GM12892 (cell line): ENCODE data around the gene PRDM16.

Source experiments
- DNase-seq: peaks from one replicate; pipeline ENCODE4 v3.0.0; 2011; ENCODE audit not compliant: insufficient read length
- FAIRE-seq: peaks from 2 replicates; lab custom pipeline; 2011; peaks lifted over from hg19 to GRCh38; lab: Jason Lieb, UNC
- POLR2A ChIP-seq: IDR thresholded peaks from 2 replicates; pipeline ENCODE4 v1.6.1; 2011; ENCODE audit warnings: low read depth, low read length, control low read depth
- POLR2AphosphoS5 ChIP-seq: IDR thresholded peaks from 2 replicates; pipeline ENCODE4 v1.6.1; 2011; ENCODE audit warnings: low read depth, low read length, control low read depth
- TAF1 ChIP-seq: IDR thresholded peaks from 2 replicates; pipeline ENCODE4 v1.6.1; 2011; ENCODE audit warnings: low read depth, mild to moderate bottlenecking, control low read depth, low read length, borderline replicate concordance

Gene PRDM16

DNA sequence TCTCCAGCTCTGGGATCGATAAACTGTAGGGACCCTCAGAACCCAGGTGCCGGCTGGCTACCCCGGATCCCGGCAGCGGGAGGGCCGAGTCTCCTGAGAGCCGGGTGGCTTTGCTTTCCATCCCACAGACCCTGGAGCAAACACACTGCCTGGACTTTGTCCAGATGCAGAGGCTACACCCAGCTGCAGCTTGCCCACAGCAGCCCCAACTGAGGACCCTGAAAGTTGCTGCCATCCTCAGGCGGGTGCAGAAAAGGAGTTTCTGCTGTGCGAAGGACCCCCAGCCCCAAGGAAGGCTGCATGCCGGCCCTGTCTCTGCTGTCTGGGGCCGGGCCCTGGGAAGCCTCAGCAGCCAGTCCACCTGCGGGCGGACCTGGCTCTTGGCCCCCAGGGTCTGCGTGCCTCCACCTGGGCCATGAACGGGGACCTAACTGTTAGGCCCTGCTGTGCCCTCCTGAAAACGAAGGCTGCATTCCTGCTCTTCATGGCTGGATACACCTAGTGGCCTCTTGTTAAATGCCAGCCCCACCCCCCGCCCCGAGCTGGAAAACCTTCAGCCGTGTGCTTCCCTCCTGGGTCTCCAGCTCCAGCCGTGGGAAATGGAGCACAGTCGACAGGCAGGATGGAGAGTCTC is 287.9 kb downstream of the PRDM16 start:
- no peak for DNase-seq
- no peak for TF ChIP-seq POLR2A
- FAIRE-seq = no peak

DNA sequence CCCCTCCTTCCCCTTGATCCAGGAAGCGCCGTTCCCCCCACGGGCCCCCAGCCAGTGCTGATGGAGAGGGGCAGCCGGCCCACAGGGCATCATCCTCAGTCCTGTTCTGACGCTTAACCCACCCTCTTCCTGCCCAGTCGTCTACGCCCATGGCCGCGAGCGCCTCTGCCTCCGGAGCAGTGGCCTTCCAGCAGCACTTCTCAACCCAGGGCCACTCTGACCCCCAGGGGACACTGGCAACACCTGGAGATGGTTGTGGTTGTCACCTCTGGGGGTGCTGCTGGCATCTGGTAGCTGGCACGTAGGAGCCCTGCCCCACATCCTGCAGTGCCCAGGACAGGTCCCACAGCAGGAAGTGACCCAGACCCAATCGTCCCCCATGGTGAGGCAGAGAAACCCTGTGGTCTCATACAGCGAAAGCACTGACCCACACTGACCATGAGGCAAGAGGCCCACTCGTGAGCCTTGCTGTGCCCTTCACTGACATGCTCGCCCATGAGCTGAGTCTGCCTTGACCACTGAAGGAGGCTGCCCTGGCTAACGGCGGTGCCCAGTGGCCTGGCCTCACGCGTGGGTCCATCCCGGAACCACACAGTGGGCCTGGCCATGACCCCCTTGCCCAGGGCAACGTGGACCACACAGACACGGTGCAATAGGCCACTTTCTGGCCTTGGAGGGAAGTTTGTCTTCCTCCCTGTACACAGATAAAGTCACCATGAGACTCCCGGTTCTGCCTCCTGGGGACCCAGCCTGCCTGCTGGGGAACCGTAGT is 288.7 kb downstream of the PRDM16 start:
- no peak for DNase-seq
- no peak for TF ChIP-seq POLR2A
- FAIRE-seq = no peak

DNA sequence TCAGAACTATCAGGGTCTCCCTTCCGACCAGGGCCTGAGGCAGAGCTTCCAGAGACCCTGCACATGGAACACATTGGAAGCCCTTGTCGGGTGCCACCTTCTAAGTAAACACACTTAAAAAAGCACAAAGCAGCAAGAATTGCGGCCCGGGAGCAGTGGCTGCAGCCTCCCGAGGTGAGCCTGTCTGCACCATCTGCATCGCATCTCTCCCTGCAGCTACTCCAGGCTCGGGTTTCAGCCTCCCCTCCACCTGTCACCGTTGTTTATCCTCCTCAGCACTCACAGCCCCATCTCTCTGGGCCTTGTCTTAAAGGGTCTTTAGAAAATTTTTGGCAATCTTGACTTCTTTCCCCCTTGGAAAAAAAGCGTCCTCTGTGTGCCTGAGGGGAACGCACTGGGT is 290.3 kb downstream of the PRDM16 start:
- FAIRE-seq (no peak), DNase-seq (no peak)
- TF ChIP-seq TAF1 (no peak), POLR2AphosphoS5 (no peak), POLR2A (no peak)

DNA sequence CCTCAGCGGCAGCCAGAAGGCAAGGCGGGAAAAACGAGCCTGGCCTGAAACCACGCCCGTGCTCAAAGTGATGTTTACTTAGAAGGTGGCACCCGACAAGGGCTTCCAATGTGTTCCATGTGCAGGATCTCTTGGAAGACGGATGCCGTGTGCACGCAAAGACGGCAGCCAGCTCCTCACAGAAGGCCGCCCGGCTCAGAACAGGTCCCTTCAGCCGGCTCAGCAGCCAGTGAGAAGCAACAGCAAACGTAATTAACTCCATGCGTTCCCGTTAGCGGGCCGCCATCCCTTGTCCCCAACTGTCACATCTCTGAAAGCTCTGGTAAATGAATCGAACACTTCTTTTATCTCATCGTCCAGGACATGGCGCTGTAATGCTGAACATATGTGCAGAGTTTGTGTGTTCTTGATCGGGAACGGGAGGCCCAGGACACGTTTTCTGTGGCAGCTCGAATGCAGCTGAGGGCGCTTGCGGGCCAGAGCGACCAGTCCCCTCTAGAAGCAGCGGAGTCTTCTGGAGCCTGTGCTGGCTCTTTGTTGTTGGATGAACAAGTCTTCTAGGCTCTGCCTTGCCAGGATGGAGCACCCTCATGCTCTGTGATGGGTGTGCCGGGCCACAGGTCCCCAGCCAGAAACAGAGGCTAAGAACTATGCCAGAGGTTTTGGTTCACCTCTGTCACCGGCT is 290.9 kb downstream of the PRDM16 start:
- TF ChIP-seq TAF1 = no peak
- TF ChIP-seq POLR2AphosphoS5 = no peak
- TF ChIP-seq POLR2A = no peak
- no peak for FAIRE-seq
- DNase-seq = no peak

DNA sequence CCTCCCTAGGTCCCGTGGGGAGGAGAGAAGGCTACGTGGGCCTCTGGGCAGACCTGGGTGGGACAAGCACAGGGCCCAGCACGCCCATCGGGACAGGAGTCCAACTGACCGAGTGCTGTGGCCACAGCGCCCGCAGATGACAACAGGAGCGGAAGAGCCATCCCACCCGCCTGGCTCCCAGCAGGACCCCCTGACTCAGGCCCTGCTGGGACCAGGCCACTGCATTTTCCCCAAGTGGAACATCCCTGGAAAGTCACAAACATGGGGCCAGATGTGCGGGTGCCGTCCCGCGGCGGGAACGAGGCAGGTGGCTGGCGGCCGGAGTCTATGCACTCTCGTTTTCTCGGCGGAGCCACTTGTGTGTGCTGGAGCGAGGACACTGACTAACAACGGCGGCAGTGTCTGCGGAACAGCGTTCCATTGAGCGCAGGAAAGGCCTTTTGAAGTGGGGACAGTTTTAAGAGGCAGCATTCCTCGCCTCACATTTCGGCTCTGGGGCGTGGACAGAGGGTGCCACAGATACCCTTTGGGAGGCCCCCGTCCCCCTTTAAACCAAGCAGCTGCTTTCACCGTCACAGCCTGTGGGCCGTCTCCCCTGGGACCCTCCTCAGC is 291.7 kb downstream of the PRDM16 start:
- FAIRE-seq (no peak), DNase-seq (no peak)
- TF ChIP-seq POLR2AphosphoS5 = no peak
- no peak for TF ChIP-seq TAF1
- TF ChIP-seq POLR2A = no peak

DNA sequence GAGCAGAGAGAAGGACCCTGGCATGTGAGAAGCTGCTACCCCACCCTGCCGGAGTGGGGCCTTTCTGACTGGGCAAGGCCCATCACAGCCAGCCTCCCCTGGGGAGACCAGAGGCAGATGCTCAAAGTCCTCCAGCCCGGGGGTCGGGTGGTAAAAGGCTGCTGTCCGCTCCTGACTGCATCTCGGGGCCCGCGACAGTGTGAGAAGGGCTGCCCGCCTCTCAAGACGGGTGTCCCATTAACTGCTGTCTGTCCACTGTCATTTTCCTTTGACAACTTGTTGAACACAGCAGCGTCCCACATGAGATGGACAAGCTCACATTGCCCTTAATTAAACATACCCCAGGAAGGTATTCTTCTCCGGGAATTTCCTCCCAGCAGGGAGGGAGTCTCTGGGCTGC is 294.0 kb downstream of the PRDM16 start:
- FAIRE-seq = no peak
- no peak for TF ChIP-seq POLR2A
- TF ChIP-seq POLR2AphosphoS5 = no peak
- no peak for TF ChIP-seq TAF1
- no peak for DNase-seq

DNA sequence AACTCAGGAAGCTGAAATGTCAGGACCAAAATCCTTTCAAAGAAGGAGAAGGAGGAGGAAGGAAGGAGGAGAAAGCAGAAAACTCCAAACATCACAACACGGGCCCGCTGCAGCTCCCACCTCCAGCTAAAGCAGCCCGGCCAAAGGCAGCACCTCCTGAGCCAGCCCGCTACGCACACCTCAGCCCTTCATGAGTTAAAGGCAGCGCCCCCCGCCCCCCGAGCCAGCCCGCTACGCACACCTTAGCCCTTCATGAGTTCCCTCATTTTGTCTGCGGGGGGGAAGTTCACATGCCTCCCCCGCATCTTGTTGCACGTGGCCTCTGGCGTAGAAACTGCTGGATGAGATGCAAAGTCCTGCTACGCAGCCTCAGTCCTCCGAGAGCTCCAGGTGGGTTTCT is 294.8 kb downstream of the PRDM16 start:
- FAIRE-seq (no peak), DNase-seq (no peak)
- TF ChIP-seq POLR2A = no peak
- TF ChIP-seq TAF1 = no peak
- no peak for TF ChIP-seq POLR2AphosphoS5

DNA sequence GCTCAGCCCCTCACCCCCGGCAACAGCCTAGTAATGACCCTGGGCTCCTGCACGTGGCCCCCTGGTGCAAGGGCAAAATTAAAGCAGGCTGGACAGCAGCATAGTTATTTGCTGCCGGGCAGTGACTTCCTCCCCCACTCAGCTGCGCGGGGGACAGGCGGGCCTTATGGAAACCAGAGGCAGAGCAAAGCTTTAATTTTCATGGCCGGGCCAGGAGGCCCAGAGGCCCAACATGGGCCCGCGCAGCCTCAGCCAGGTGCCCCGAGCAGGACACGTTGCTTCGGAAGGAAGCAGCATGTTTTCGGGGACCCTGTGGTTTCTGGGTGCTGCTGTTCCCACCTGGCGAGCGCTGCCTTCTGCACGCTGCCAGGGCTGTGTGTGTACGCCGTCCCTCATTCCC is 295.5 kb downstream of the PRDM16 start:
- no peak for FAIRE-seq
- TF ChIP-seq TAF1 (no peak), POLR2A (no peak), POLR2AphosphoS5 (no peak)
- no peak for DNase-seq

DNA sequence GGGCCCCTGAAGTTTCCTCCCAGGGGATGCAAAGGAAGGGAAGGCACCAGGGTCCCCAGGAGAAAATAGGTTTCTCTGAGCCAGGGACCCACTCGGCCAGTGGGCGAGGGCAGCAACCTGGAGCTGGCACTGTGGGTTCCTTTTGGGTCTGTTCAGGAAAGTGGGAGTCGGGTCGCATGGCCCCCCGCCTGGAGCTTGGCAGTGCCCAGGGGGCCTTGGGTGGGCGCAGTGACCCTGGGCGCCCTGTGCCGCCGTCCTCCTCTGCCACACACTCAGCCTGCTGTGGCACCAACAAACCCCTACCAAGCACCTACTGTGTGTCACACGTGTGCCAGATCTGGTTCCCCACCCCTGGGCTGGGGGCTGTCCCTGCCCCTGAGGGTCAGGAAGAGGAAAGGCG is 296.0 kb downstream of the PRDM16 start:
- TF ChIP-seq POLR2AphosphoS5 (no peak), POLR2A (no peak), TAF1 (no peak)
- FAIRE-seq (no peak), DNase-seq (no peak)

DNA sequence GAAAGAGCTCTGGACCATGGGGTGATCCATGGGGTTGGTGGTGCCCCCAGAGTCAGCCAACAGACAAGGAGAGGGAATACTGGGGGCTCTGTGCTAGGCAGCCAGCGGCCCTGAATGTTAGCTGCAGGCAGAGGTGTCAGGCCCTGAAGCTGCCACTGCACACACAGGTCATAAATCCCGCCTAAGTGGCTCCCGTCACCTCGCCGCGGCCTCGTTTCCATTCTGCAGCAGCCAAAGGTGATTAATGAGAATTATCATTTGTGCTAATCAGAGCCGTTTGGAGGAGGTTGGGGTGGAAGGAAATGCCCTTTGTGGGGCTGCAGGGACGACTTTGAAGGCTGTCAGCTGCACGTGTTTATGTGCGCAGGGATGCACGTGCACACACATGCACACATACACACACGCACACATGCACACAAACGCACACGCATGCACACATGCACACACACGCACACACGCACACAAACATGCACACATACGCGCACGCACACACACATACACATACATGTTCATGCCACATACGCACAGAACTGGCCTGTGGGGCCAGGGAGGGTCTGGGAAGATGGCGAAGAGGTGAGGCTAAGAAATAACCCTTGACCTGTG is 296.6 kb downstream of the PRDM16 start:
- no peak for FAIRE-seq
- no peak for TF ChIP-seq TAF1
- TF ChIP-seq POLR2AphosphoS5 = no peak
- no peak for TF ChIP-seq POLR2A
- DNase-seq = no peak
